GM20431 (cell line): ENCODE data around the gene MRE11.

ENCODE experiments used
- in situ Hi-C: fragments of 300-500 bp; cut with MseI, MboI; formaldehyde crosslinking; loops from one replicate; pipeline ENCODE4 v1.15.0; 2020; ENCODE audit warnings: low sequenced_read_pairs; ENCODE audit not compliant: unreplicated experiment

Gene MRE11

DNA sequence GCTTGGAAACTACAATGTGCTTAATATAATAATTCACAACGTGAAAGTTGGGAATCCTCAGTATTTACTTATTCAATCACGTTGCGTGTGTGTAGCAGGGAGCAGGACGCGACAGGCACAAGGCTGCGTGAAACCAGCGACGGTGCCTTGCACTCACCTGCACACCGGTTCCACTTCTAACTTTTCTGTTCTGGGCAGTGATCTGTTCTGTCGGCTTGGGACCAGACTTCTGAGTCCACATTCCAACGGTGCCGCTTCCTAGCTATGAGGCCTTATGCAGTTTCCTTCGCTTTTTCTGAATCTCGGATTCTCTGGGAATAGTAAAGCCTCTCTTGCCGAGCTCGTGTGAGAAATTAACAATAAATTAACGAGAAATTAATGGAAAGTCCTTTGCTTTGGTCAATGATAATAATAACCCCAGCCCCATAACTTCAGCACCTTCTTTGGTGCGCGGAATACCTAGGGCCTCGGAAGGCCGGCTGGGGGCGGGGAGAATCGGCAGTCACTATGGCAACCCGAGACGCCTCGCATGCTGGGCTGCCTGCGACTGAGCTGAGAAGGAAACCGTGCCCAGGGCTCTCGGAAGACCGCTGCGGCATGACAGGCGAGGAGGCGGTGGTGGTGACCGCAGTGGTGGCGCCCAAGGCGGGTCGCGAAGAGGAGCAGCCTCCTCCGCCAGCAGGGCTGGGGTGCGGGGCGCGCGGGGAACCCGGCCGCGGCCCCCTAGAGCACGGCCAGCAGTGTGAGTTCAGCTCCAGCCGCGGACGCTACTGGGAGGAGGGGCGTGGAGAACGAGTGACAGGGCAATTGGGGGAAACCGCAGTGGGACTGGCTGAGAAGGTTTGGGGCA is 18.5 kb upstream of the MRE11 start, which contains the start of gene C11orf97:
TSS of gene C11orf97 (plus strand) at position 530 of the 850 bp plus-strand sequence. CDS start at position 598, 68 bp downstream.
- in situ Hi-C loops = loop anchor here (25.0 kb wide), 1 partner anchor 375 kb away; no protein-coding TSS in a partner anchor

GRCh38 chr11:94507485-94507884 is 13.8 kb upstream of the MRE11 start:
- in situ Hi-C loops = loop anchor here (10.0 to 25.0 kb wide), 2 partner anchors 183 to 380 kb away; no protein-coding TSS in a partner anchor

DNA sequence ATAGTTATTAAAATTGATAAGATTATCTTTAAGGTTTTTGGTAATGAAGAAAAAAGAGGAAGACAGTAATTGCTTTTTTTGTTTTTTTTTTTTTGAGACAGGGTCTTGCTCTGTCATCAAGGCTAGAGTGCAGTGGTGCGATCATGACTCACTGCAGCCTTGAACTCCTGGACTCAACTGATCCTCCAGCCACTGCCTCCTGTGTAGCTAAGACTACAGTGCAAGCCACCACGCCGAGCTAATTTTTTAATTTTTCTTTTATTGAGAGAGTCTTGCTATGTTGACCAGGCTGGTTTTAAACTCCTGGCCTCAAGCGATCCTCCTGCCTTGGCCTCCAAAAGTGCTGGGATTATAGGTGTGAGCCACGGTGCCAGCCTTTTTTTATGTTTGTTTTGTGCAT is 12.9 kb upstream of the MRE11 start:
- in situ Hi-C loops = loop anchor here (10.0 to 25.0 kb wide), 2 partner anchors 182 to 381 kb away; no protein-coding TSS in a partner anchor

- in situ Hi-C loops = loop anchor here (10.0 to 25.0 kb wide), 2 partner anchors 180 to 383 kb away; no protein-coding TSS in a partner anchor
Measured at GRCh38 chr11:94504689-94505293, 11.1 kb upstream of the MRE11 start.

- in situ Hi-C loops = loop anchor here (10.0 to 25.0 kb wide), 2 partner anchors 177 to 386 kb away; no protein-coding TSS in a partner anchor
Measured at GRCh38 chr11:94501522-94501921, 7.9 kb upstream of the MRE11 start.

GRCh38 chr11:94500181-94500580 is 6.5 kb upstream of the MRE11 start:
- in situ Hi-C loops = loop anchor here (10.0 to 25.0 kb wide), 2 partner anchors 175 to 387 kb away; no protein-coding TSS in a partner anchor

DNA sequence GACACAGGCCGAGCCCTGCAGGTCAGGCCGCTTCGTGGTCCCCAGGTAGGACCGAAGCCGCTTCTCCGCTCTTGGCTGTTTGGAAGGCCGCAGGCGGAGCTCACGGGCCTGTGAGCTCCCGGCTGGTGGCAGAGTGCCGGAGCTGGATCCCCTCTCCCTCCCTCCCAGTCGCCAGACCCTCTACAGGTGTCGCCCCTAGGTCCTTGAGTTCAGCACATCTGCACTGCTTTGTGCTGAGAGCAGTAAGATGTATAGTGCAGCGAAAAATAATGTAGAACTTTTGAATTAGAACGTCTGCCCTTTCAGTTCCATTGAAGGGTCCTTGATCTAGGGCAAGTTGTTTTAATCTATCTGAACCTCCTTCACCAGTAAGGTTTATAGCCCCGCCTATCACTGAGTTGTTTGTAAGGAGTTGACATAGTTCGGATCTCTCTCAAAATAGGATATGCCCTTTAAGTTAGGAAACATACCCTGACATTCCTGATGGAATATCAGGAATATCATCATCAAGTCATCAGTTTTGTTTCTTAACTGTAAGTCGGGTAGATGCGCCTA is 559 bp upstream of the MRE11 start:
- in situ Hi-C loops = no loop called here

GRCh38 chr11:94486068-94486467 is 7.6 kb downstream of the MRE11 start:
- in situ Hi-C loops = no loop called here

GRCh38 chr11:94481342-94481741 is 12.3 kb downstream of the MRE11 start:
- in situ Hi-C loops = no loop called here

DNA sequence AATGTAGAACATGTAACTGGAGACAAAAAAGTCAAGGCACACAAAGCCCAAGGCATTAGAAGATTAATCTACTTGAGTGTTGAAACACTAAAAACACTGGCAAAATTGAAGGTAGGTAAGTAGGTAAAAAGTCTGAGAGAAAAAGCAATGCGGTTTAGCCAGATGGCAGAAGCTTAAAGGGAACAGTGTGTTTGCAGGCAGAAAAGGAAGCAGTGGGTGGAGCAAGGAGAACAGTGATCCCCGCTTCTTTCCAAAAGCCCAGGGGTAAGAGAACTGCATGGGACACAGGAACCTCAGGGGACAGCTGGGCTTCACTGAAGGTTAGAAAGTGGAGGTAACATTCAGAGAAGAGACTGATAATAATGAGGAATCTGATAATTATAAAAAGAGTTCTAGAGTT is 16.0 kb downstream of the MRE11 start:
- in situ Hi-C loops = no loop called here

DNA sequence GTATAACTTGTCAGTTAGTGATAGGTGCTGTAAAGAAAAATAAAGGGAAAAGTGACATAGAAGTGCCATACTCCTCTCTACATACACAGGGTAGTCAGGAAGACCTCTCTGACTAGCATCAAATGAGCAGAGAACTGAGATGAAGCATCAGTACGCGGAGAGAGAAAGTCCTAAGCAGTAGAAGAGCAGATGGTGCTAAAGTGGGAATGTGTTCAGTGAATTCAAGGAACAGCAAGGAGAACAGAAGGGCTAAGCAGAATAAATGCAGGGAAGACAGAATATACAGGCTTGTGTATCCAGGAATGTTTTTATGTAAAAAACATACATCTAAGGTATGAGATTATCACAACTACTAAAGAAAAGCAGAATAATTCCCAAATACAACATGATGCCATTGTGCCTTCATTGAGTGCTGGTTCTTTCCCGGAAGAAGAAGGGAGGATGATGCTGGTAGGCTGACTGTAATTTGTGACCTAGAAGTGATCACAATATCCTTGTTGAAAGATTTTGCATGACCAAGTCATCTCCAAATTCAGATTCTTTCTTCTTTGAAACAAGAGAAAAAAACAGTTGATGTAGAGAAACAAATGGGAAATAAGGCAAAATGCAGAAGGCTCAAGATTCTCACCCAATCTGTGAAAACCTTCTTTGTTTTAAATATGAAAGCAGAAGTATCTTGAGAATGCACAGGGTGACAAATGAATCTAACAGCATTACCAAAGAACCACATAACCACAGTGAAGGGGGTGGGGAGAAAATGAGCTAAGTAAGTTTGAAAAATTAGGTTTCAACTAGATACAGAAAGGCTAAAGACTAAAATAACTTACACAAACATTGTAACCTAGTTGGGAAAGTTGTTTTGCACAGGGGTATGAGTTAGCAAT is 20.5 kb downstream of the MRE11 start:
- in situ Hi-C loops = no loop called here

DNA sequence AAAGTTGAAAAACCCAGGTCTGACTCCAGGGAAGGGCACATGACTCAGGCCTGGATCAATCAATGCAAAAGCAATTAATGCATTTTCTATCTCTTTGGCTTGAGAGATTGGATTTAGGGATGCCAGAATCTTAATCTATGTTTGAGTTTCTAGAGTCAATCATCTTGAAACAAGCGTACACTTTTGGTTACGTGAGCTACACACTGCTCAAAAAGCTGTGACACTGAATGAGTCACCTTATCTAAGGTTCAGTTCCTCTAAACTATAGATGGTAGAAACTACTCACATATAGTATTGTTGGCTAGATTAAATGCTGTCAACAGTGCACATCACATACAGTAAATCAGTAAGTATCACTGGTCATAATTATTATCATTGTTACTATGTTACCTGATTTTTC is 24.2 kb downstream of the MRE11 start:
- in situ Hi-C loops = no loop called here

DNA sequence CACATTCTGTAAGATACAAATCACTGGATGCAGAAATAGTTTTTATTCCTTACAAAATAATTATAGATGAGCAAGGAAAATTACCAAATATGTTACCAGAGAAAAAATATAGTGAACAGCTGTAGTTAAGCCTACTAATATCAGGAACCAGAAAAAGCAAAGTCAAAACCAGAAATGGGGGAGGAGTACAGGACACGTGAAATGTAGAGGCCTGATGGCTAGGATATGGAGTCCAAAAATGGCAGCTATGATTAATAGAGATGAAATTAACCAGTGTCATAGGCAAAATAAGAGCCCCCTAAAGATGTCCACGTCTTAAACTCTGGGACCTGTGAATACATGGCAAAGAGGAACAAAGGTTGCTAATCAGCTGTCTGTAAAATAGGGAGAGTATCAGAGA is 34.1 kb downstream of the MRE11 start:
- in situ Hi-C loops = no loop called here

DNA sequence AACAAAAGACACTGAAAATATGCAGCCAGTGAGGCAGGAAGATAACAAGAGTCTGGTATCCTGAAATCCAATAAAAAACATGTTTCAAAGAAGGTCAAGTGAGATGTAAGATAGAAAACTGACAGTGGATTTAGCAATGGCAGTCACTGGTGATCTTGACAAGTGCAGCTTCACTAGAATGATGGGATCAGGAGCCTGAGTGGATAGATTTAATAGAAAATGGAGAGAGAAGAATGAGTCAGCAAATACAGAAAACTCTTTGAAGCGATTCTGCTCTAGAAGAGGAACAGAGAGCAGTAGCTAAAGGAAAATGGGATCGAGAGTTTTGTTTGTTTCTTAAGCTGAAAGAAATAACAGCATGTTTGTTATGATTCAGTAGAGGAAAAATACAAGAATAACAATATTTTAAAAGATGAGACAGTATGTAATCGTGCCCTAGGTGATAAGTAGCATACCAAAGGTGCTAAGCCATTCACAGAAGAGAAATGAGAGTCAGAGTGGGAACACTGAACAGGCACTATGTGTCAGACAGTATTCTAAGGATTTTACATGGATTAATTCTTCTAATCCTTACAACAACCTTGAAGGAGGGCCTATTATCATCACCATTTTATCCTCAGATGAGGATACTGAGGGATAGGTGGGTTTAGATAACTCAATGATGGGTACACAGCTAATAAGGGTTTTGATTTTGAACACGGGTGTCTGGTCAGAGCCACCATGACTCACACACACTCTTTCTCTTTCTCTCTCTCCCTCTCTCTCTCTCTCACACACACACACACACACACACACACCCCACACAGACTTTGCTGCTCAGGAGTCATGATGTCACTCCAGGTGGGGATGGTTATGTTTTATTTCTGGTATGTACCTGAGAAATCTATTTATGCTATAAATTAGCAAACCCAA is 36.3 kb downstream of the MRE11 start:
- in situ Hi-C loops = no loop called here

DNA sequence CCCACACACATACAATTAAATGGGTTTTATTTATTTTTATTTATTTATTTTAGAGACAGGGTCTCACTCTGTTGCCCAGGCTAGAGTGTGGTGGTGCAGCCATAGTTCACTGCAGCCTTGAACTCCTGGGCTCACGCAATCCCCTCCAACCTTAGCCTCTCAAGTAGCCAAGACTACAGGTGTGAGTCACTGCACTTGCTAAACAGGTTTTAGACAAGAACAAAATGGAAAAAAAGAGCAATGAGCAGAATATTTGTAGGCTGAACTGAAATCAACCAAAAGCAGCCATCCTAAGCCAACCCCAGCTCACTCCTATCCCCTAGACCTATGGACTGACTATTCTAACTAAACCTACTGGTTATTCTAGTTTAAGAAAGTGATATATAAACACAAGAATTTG is 37.8 kb downstream of the MRE11 start:
- in situ Hi-C loops = no loop called here

GRCh38 chr11:94454301-94454700 is 39.3 kb downstream of the MRE11 start:
- in situ Hi-C loops = no loop called here

DNA sequence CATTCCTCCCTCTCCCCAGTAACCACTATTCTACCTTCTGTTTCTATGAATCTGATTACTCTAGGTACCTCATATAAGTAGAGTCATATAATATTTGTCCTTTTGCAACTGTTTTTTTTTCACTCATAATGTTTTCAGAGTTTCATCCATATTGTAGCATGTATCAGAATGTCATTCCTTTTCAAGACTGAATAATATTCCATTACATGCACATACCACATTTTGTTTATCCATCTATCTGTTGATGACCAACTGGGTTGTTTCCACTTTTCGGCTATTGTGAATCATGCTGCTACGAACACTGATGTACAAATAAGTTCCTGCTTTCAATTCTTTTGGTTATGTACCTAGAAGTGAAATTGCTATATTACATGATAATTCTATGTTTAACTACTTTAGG is 40.7 kb downstream of the MRE11 start:
- in situ Hi-C loops = no loop called here

GRCh38 chr11:94450048-94450447 is 43.6 kb downstream of the MRE11 start:
- in situ Hi-C loops = no loop called here

DNA sequence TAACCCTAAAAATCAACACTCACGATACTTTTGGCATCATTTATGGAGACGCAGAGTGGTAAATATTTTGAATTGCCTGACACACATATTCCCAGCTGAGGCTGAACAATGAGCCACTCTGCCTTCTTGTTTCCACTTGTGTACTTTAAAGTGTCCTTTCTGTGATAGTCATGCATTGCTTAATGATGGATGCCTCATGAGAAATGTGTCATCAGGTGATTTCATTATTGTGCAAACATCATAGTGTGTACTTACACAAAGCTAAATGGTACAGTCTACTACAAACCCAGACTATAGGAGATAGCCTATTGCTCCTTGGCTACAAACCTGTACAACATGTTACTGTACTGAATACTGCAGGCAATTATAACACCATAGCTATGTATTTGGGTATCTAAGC is 44.2 kb downstream of the MRE11 start:
- in situ Hi-C loops = no loop called here
